Ecto neural progenitor cell (in vitro differentiated cells): Measurements from ENCODE around the gene CD38.
"Not testable (repeated sequence)": the region's sequence is repeated elsewhere in the genome, so short reads cannot be mapped to it uniquely, and the experiment has no call there.

Source experiments
- DNase-seq: peaks from one replicate; pipeline ENCODE4 v3.0.0-alpha.2; 2018; ENCODE audit warnings: low spot score

Gene CD38

DNA sequence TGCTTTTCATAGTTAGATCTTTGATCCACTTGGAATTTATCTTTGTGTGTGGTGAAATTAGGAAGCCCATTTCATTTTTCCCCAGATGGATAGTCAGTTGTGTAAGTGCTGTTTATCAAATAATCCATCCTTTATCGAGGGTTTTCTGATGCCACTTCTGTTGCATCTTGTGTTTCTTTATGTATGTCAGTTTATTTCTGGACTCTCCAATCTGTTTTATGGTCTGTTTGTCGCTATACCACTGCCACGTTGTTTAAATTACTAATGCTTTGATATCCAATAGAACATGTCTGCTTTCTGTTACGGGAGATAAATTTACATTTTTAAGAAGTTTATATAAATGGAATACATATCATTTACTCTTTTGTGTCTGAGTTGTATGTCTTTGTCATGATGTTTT lies 21.0 kb downstream of the CD38 start:
- no peak for DNase-seq

DNA sequence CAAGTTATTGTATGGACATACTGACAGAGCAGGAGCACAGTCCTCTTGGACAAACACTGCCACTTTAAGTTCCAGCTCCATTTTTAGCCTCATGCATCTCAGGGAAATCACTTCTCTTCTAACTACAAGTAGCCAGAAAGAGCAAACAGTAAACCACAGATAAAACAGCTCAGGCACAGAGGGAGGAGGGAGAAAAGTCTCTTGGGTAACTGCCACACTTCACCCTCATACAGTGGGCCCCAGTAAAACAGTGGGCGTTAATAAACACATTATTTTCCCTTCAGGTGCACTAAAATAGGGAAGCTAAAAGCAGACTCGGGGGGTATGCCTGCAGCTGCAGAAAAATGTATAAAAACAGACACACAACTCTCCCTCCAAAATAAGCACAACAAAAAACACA lies 21.6 kb downstream of the CD38 start:
- no peak for DNase-seq

DNA sequence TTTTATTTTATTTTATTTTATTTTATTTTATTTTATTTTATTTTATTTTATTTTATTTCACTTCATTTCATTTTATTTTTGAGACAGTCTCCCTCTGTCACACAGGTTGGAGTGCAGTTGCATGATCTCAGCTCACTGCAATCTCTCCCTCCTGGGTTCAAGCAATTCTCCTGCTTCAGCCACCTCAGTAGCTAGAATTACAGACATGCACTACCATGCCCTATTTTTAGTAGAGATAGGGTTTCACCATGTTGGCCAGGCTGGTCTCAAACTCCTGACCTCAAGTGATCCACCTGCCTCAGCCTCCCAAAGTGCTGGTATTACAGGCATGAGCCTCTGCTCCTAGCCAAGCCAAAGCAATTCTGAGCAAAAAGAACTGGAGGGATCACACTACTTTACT lies 24.4 kb downstream of the CD38 start:
- DNase-seq: not testable (repeated sequence)

- DNase-seq: no peak
These were observed 27.7 kb downstream of the CD38 start for GRCh38 chr4:15805583-15806517.

GRCh38 chr4:15809058-15809457 lies 30.9 kb downstream of the CD38 start:
- DNase-seq: no peak

- no peak for DNase-seq
These were observed 31.3 kb downstream of the CD38 start for GRCh38 chr4:15809466-15809865.

GRCh38 chr4:15811703-15812337 lies 33.7 kb downstream of the CD38 start:
- no peak for DNase-seq

- DNase-seq: no peak
These were observed 54.7 kb downstream of the CD38 start for GRCh38 chr4:15832523-15833451.

GRCh38 chr4:15833801-15834200 lies 55.7 kb downstream of the CD38 start:
- no peak for DNase-seq

DNA sequence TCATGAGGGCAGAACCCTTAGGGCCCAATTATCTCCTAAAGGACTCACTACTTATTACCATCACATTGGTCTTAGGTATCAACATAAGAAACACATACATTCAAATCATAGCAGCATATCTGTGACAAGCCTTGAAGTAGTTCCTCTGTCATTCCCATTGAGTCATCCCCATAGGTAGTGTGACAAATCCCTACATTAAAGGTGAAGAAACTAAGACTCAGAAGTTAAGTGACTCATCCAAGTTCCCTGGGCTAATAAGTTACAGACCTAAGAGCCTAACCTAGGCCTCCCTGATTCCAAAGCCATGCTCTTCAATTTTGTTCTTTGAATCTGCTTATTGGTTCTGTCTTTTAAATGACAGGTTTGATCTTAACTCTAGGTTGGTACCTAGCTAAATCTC lies 58.2 kb downstream of the CD38 start:
- no peak for DNase-seq

- no peak for DNase-seq
These were observed 59.5 kb downstream of the CD38 start for GRCh38 chr4:15837591-15837990.

DNA sequence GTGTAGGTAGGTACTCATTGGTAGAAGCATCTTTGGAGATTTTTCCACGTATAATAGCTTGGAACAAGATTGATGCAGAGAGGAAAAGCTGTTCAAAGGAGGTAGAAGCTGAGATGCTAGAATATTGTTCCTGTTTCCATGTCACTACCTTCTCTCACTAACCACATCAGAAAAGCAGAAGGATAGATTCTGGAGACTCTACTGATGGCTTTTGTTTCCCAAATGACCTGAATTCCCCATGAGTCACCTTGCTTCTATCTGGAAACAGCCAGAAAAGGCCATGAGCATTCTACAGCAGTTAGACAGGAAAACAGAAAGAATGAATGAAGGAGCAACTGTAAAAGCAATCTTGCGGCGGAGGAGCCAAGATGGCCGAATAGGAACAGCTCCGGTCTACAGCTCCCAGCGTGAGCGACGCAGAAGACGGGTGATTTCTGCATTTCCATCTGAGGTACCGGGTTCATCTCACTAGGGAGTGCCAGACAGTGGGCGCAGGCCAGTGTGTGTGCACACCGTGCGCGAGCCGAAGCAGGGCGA lies 63.1 kb downstream of the CD38 start:
- not testable (repeated sequence) for DNase-seq

DNA sequence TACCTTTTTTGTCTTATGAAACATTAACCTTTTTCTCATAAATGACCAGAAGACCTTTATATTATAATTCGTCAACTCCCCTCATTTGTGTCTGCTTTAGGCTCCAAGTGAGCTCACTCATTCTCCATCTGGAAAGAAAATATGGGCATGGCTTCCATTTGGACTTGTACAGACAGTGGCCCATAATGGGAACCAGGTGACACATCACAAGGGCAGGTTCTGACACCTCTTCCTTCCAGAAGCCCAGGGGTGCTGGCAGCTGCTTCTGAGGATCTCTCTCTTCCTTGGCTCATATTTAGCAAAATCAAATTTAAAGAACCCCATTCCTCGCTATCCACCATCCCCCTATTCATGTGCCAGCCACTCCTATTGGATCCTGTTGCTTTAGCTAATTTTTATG lies 69.6 kb downstream of the CD38 start:
- no peak for DNase-seq

DNA sequence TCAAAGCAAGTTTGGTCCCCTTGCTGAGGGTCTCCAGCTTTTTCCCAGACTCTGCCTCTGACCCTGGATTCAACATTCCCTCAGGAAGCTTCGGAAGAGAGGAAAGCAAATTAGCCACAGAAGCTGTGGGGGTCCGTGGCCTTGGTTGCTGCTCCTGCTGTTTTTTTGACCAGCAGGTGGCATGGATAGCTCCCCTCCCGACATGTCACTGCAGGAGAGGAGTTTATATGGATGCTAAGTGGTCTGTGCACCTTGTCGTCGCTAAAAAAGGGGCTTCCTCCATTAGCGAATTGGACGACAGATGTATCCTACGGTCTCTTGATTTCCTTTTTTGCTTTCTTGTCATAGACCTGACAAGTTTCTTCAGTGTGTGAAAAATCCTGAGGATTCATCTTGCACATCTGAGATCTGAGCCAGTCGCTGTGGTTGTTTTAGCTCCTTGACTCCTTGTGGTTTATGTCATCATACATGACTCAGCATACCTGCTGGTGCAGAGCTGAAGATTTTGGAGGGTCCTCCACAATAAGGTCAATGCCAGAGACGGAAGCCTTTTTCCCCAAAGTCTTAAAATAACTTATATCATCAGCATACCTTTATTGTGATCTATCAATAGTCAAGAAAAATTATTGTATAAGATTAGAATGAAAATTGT lies 70.2 kb downstream of the CD38 start:
- DNase-seq: no peak

- no peak for DNase-seq
These were observed 73.8 kb downstream of the CD38 start for GRCh38 chr4:15851969-15852368.

GRCh38 chr4:15852524-15852923 lies 74.4 kb downstream of the CD38 start:
- DNase-seq: no peak

DNA sequence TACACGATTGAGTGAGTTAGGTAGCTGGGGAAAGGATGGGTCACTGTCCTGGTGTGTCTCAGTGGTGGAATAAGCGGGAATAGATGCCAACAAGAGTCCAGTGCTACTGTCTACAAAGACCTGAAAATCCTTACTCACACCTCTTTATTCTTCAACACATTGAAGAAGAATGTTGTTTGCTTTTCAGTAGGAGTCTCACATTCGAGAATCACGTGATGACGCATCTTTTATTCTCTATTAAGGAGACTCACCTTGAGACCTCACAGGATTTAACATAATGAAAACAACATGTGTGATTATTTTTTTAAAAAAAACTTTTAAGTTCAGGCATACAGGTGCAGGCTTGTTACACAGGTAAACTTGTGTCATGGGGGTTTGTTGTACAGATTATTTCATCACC lies 75.2 kb downstream of the CD38 start:
- no peak for DNase-seq

DNA sequence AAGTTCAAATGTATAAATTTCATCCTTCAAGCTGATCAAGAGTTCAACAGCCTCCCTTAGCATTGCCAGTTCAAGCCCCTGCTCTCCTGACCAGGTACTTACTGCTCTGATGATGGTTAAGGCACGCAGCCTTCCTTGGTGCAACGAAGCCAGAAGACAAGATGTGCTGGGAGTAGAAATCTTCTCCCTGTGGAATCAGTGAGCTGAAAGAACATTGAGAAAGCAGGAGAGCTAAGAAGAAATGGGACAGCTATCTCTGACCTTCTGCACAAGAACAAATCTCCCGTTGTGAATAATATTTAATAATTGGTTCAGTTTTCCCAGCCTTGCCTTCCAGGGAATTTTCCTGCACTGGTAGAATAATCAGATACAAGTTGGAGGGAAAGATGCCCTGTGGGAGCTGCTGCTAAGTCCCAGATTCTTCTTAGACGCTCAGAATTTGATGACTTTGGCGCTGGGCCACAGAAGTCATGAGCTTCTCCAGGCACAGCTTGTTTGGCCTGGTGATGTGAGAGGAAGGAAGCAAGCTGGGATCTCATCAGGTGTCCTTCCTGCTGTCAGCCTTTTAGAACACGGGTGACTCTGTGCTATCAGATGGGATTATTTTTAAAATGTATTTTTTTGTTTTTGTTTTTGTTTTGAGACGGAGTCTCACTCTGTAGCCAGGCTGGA lies 77.8 kb downstream of the CD38 start:
- no peak for DNase-seq

DNA sequence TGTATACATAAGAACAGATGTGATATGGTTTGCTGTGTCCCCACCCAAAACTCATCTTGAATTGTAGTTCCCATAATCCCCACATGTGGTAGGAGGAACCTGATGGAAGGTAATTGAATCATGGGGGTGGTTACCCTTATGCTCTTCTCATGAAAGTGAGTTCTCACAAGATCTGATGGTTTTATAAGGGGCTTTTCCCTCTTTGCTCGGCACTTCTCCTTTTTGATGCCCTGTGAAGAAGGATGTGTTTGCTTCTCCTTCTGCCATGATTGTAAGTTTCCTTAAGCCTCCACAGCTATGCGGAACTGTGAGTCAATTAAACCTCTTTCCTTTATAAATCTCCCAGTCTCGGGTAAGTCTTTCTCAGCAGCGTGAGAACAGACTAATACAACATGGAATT lies 83.1 kb downstream of the CD38 start:
- not testable (repeated sequence) for DNase-seq

DNA sequence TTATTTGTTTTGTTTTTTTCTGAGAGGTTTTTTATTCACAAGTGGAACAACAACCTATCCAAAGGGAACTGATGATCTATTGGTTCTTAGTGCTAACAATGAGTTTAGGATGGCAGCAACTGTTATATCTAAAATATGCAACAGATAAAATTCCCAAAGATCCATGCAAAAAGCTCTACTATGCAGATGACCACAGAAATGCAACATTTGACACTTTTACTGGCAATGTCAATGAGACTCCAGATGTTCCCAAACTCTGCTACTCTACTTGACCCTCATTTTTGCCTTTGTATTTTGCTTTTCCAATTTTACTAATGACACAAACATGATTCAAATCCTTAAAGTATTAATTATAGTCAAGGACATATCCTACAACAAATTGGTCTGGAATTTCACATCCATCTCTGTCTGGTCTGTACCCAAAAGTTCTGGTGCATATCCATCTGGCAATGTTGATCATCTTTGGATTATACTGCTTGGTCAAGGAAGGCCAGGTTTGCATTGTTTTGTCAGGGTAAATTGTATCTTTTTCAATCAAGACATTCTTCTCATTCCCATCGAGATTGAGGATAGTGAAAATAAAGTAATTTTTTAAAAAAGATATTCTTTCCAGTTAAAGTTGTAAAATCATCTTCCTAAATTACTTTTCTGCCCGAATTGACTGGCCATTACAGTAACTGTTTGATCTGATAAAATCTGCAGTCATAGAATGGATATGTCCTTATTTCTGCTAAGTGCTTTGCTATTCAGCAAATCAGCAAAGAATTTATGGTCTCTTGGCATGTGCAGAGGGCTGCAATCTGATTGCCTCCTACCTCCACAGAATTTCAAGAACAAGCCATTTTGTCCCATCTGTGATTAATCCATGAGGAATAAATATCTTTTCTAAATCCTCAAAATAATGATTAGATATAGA lies 86.8 kb downstream of the CD38 start:
- no peak for DNase-seq
